GM23248 (cell line): ENCODE data around the gene EEF2. TPM values are rescaled to one million over a fixed set of nuclear protein-coding genes. Genes with fewer than 3 reads are reported as not detected.

Source experiments
- DNase-seq: peaks from one replicate; pipeline ENCODE4 v3.0.0-alpha.2; 2015
- H2AFZ ChIP-seq: fragments of 200-600 bp; sonication (generic); 2 replicates; pipeline ENCODE4 v1.6.1; 2016; ENCODE audit warnings: antibody characterized with exemption
- H3F3A ChIP-seq: fragments of 200-600 bp; sonication (generic); 2 replicates; pipeline ENCODE4 v1.6.1; 2016; ENCODE audit warnings: mild to moderate bottlenecking, antibody characterized with exemption, mixed run types; ENCODE audit not compliant: insufficient read depth
- H3K27ac ChIP-seq: fragments of 200-600 bp; sonication (generic); 2 replicates; pipeline ENCODE4 v1.5.1; 2016; ENCODE audit warnings: mild to moderate bottlenecking
- H3K27me3 ChIP-seq: fragments of 200-600 bp; sonication (generic); replicated peaks from 2 replicates; pipeline ENCODE4 v1.6.1; 2016; ENCODE audit warnings: mild to moderate bottlenecking; ENCODE audit not compliant: insufficient read depth
- H3K36me3 ChIP-seq: fragments of 200-600 bp; sonication (generic); 2 replicates; pipeline ENCODE4 v1.6.1; 2016; ENCODE audit warnings: low read depth, mild to moderate bottlenecking
- H3K4me1 ChIP-seq: fragments of 200-600 bp; sonication (generic); 2 replicates; pipeline ENCODE4 v1.6.1; 2016; ENCODE audit warnings: mild to moderate bottlenecking; ENCODE audit not compliant: insufficient read depth
- H3K4me2 ChIP-seq: fragments of 200-600 bp; sonication (generic); one replicate; pipeline ENCODE4 v1.6.1; 2016; ENCODE audit warnings: mild to moderate bottlenecking; ENCODE audit not compliant: unreplicated experiment
- H3K4me3 ChIP-seq: fragments of 200-600 bp; sonication (generic); 2 replicates; pipeline ENCODE4 v1.5.1; 2016; ENCODE audit warnings: mild to moderate bottlenecking
- H3K79me2 ChIP-seq: fragments of 200-600 bp; sonication (generic); 2 replicates; pipeline ENCODE4 v1.6.1; 2016; ENCODE audit warnings: mild to moderate bottlenecking; ENCODE audit not compliant: insufficient read depth
- H3K9ac ChIP-seq: fragments of 200-600 bp; sonication (generic); 2 replicates; pipeline ENCODE4 v1.6.1; 2016; ENCODE audit warnings: mild to moderate bottlenecking
- H3K9me2 ChIP-seq: fragments of 200-600 bp; sonication (generic); 2 replicates; pipeline ENCODE4 v1.6.1; 2016; ENCODE audit warnings: mixed run types, mild to moderate bottlenecking, moderate library complexity; ENCODE audit not compliant: insufficient read depth
- H3K9me3 ChIP-seq: fragments of 200-600 bp; sonication (generic); one replicate; pipeline ENCODE4 v1.6.1; 2017; ENCODE audit warnings: low read depth
- H4K20me1 ChIP-seq: fragments of 200-600 bp; sonication (generic); 2 replicates; pipeline ENCODE4 v1.6.0; 2016; ENCODE audit not compliant: insufficient read depth
- EZH2 ChIP-seq: fragments of 200-600 bp; sonication (generic); IDR thresholded peaks from 2 replicates; pipeline ENCODE4 v1.6.1; 2018; ENCODE audit warnings: antibody characterized with exemption, mild to moderate bottlenecking; ENCODE audit not compliant: insufficient read depth, poor library complexity, severe bottlenecking
- EZH2phosphoT487 ChIP-seq: fragments of 200-600 bp; sonication (generic); IDR thresholded peaks from 2 replicates; pipeline ENCODE4 v1.6.1; 2018; ENCODE audit warnings: antibody characterized with exemption, moderate library complexity, mild to moderate bottlenecking, low read depth; ENCODE audit not compliant: insufficient read depth
- WGBS, 2 experiments: methylation state at CpG; one replicate each; pipeline ENCODE4 v1.1.6; 2015 to 2017; ENCODE audit warnings: low lambda C conversion rate in 2 of 2, low coverage in 1 of 2; ENCODE audit errors: missing lambda C conversion rate in 2 of 2; 5-methylcytosine and 5-hydroxymethylcytosine counted together
- in situ Hi-C: fragments of 300-500 bp; cut with MboI; formaldehyde crosslinking; loops from 2 replicates; pipeline ENCODE4 v1.15.0; 2020
- polyA plus RNA-seq: library from polyadenylated mRNA; unstranded; fragments of >200 nt; fragmentation: Nextera tagmentation; extraction: Ambion mirVana; gene quantifications from 2 replicates; pipeline ENCODE4 v1.2.1, GENCODE V29; 2016
- total RNA-seq: library from RNA; depleted of rRNA; stranded (reverse); fragments of >200 nt; shearing (Covaris generic); gene quantifications from 2 replicates; pipeline ENCODE4 v1.2.3, GENCODE V29; 2014

EEF2 gene
- total and polyA plus RNA-seq, 2 experiments from 2014 or later, result 326 to 2,755 TPM

DNA sequence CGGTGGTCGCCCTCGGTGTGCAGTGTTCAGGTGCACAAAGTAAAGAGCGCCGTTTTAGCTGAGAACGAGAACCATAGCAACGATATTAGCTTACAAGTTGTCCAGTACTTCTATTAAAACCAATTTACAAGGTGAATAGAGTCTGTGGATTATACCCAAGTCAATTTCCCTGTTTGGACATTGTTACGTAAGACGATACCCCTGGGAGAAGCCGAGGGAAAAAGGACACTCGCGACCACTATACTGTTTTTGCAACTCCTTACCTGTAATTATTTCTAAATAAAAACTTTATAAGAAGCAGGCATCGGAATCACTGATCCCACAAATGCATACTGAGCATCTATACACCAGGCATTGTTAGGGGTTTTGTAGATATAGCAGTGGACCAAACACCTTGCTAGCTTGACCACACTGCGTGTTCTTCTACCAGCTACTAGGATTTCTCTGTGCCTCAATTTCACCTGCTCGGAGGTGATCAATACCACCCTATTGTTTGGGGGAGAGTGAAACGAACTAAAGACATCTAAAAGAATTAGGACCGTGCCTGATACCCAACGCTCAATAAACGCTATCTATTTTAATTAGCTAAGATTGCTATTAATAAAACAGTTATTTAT lies 488 bp upstream of the EEF2 start:
- Histone ChIP-seq H3K9me2 (no peaks in the 10 kb centered on the region), H3K27me3 (no peaks in the 10 kb centered on the region), H3K9ac (peak overlapping the region; percentile 54), H3K4me3 (peak overlapping the region; percentile 97), H3K36me3 (peaks cover 37% of the 10 kb centered on the region), H3K9me3 (no peaks in the 10 kb centered on the region), H3K4me1 (peaks cover 19% of the 10 kb centered on the region), H3F3A (peaks cover 23% of the 10 kb centered on the region), H3K79me2 (peaks cover 50% of the 10 kb centered on the region), H4K20me1 (peaks cover 25% of the 10 kb centered on the region), H3K4me2 (peak overlapping the region; percentile 85), H2AFZ (peak overlapping the region; percentile 67), H3K27ac (peak overlapping the region; percentile 47; the same call in 1 of the 2 replicates)
- TF ChIP-seq EZH2, result no peak
- no peak for TF ChIP-seq EZH2phosphoT487
- DNase-seq, result peak; percentile 15
- 1 to 2% methylated on average over 19 of the region's 19 CpGs for WGBS, 2 experiments
- in situ Hi-C loops, result no loop called here

DNA sequence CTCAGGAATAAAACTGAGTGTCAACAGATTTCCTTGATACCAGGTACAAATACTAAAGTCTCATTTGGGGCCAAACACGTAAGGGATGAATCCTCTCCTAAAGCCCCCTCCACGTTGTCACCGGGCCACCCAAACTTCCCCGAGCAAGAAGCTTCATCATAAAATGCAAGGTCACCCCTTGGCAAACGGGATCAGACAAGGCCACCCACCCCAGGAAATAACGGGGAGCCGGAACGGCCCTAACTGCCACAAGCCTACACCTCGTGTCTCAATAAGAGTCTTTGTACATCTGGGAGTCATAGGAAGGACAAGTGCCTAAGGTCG lies 717 bp downstream of the EEF2 start:
- Histone ChIP-seq H4K20me1 (peaks cover 25% of the 10 kb centered on the region), H3K4me1 (peaks cover 19% of the 10 kb centered on the region), H2AFZ (no peak overlapping the region), H3K9me2 (no peaks in the 10 kb centered on the region), H3K9me3 (no peaks in the 10 kb centered on the region), H3K27me3 (no peaks in the 10 kb centered on the region), H3K9ac (peak overlapping the region; percentile 99), H3K4me3 (peak overlapping the region; percentile 97), H3K4me2 (peak overlapping the region; percentile 88), H3K36me3 (peaks cover 46% of the 10 kb centered on the region), H3K27ac (peak overlapping the region; percentile 98), H3F3A (peaks cover 32% of the 10 kb centered on the region), H3K79me2 (peaks cover 62% of the 10 kb centered on the region)
- TF ChIP-seq EZH2phosphoT487, result no peak
- no peak for TF ChIP-seq EZH2
- DNase-seq, result no peak
- in situ Hi-C loops, result no loop called here
- WGBS, 2 experiments, result 1 to 2% methylated on average over 10 of the region's 10 CpGs

DNA sequence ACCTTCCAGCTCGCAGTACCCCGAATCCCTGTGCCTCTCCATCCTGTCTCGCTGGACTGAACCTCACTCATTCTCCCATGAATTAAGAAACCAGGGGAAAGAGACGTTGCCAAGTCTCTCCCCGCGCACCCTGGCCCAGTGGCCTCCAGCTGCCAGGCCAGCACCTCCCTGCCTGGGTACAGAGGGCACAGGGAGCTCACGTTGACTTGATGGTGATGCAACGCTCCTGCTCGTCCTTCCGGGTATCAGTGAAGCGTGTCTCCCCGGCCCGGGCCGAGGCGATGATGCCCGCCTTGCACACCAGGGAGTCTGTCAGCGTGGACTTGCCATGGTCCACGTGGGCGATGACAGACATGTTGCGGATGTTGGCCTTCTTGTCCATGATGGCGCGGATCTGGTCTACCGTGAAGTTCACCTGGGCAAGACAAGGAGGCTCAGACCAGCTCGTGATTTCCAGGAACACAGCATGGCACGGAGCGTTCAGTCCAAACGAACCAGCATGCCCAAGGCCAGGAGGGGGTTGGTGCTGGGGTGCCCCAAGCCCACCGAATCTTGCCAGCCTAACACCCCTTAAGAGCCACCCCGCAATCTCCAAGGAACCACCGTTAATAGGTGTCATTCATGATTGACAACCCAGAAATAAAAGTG lies 1.2 kb downstream of the EEF2 start:
- Histone ChIP-seq H3K4me2 (peak overlapping the region; percentile 88), H3K79me2 (peaks cover 67% of the 10 kb centered on the region), H3K9me3 (no peaks in the 10 kb centered on the region), H3K9ac (peak overlapping the region; percentile 99), H2AFZ (no peak overlapping the region), H3K4me1 (peaks cover 17% of the 10 kb centered on the region), H3F3A (peaks cover 37% of the 10 kb centered on the region), H3K4me3 (peak overlapping the region; percentile 97), H3K36me3 (peaks cover 51% of the 10 kb centered on the region), H4K20me1 (peaks cover 28% of the 10 kb centered on the region), H3K27me3 (no peaks in the 10 kb centered on the region), H3K27ac (peak overlapping the region; percentile 98), H3K9me2 (no peaks in the 10 kb centered on the region)
- DNase-seq, result peak; percentile 88
- in situ Hi-C loops, result no loop called here
- 4 to 6% methylated on average over 29 to 30 of the region's 30 CpGs for WGBS, 2 experiments
- TF ChIP-seq EZH2phosphoT487, result no peak
- no peak for TF ChIP-seq EZH2

DNA sequence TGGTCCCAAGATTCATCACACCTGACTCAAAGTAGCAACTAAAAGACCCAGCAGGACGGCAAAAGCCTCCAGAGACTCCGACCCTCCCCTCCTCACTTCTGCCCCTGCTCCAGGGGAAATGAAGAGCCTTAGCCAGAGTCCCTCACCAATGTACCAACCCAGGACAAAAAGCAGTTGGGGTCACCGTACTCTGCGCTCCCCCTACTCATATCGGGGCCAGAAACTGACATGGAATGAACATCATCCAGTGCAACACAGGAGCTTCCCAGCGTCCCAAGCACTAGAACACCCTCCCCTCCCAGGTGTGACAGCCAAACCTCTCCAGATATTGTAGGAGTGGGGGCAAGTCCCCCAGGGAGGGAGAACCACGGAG lies 1.7 kb downstream of the EEF2 start:
- H3K4me3 ChIP-seq, result peak overlapping the region; percentile 97
- peaks cover 55% of the 10 kb centered on the region for H3K36me3 ChIP-seq
- H3K27ac ChIP-seq, result peak overlapping the region; percentile 98
- in situ Hi-C loops, result no loop called here
- H3F3A ChIP-seq, result peaks cover 39% of the 10 kb centered on the region
- H2AFZ ChIP-seq, result no peak overlapping the region
- WGBS, 2 experiments, result 57 to 65% methylated on average over 7 of the region's 7 CpGs
- no peaks in the 10 kb centered on the region for H3K27me3 ChIP-seq
- H3K9ac ChIP-seq, result peak overlapping the region; percentile 99
- peak overlapping the region; percentile 88 for H3K4me2 ChIP-seq
- peaks cover 31% of the 10 kb centered on the region for H4K20me1 ChIP-seq
- no peak for DNase-seq
- H3K79me2 ChIP-seq, result peaks cover 71% of the 10 kb centered on the region
- no peaks in the 10 kb centered on the region for H3K9me2 ChIP-seq
- TF ChIP-seq EZH2, result no peak
- no peak for TF ChIP-seq EZH2phosphoT487
- peaks cover 16% of the 10 kb centered on the region for H3K4me1 ChIP-seq
- H3K9me3 ChIP-seq, result no peaks in the 10 kb centered on the region
